Neuron (in vitro differentiated cells): ENCODE measurements around the gene ARL9.

Source experiments
- H2AFZ ChIP-seq: one replicate; pipeline ENCODE4 v1.6.1; 2013; ENCODE audit warnings: low read depth, mild to moderate bottlenecking, inconsistent platforms, low read length, moderate library complexity
- H3K27me3 ChIP-seq: one replicate; pipeline ENCODE4 v1.6.1; 2013; ENCODE audit warnings: low read length; ENCODE audit not compliant: insufficient read depth
- H3K36me3 ChIP-seq: one replicate; pipeline ENCODE4 v1.6.1; 2013; ENCODE audit warnings: low read length; ENCODE audit not compliant: insufficient read depth
- H3K4me1 ChIP-seq: one replicate; pipeline ENCODE4 v1.6.1; 2013; ENCODE audit warnings: low read length; ENCODE audit not compliant: insufficient read depth
- H3K4me3 ChIP-seq: 2 replicates; pipeline ENCODE4 v1.5.1; 2013; ENCODE audit warnings: mild to moderate bottlenecking, low read length, moderate library complexity
- H3K9me3 ChIP-seq: one replicate; pipeline ENCODE4 v1.6.1; 2013; ENCODE audit warnings: low read length

Gene ARL9

GRCh38 chr4:56544573-56545131 is 39.1 kb downstream of the ARL9 start:
- H3K36me3 ChIP-seq: no peaks in the 10 kb centered on the region
- peak overlapping the region; percentile 36 for H3K4me3 ChIP-seq
- H3K9me3 ChIP-seq: no peaks in the 10 kb centered on the region
- H3K27me3 ChIP-seq: peaks cover 5% of the 10 kb centered on the region
- H3K4me1 ChIP-seq: no peaks in the 10 kb centered on the region
- H2AFZ ChIP-seq: peak overlapping the region; percentile 71

- H2AFZ ChIP-seq: no peak overlapping the region
- H3K27me3 ChIP-seq: peaks cover 5% of the 10 kb centered on the region
- H3K9me3 ChIP-seq: no peaks in the 10 kb centered on the region
- H3K36me3 ChIP-seq: no peaks in the 10 kb centered on the region
- no peak overlapping the region for H3K4me3 ChIP-seq
- H3K4me1 ChIP-seq: no peaks in the 10 kb centered on the region
Observed at GRCh38 chr4:56550642-56551041, 45.1 kb downstream of the ARL9 start.

- H3K4me1 ChIP-seq: no peaks in the 10 kb centered on the region
- H3K9me3 ChIP-seq: no peaks in the 10 kb centered on the region
- no peaks in the 10 kb centered on the region for H3K36me3 ChIP-seq
- peaks cover 5% of the 10 kb centered on the region for H3K27me3 ChIP-seq
- H2AFZ ChIP-seq: no peak overlapping the region
- H3K4me3 ChIP-seq: no peak overlapping the region
Observed at GRCh38 chr4:56551516-56551915, 45.9 kb downstream of the ARL9 start.

- Histone ChIP-seq H3K27me3 (peaks cover 5% of the 10 kb centered on the region), H3K36me3 (no peaks in the 10 kb centered on the region), H3K9me3 (no peaks in the 10 kb centered on the region), H3K4me1 (no peaks in the 10 kb centered on the region), H3K4me3 (no peak overlapping the region), H2AFZ (no peak overlapping the region)
Observed at GRCh38 chr4:56552273-56552672, 46.7 kb downstream of the ARL9 start.

- Histone ChIP-seq H2AFZ (no peak overlapping the region), H3K36me3 (no peaks in the 10 kb centered on the region), H3K4me3 (no peak overlapping the region), H3K4me1 (no peaks in the 10 kb centered on the region), H3K9me3 (no peaks in the 10 kb centered on the region), H3K27me3 (no peaks in the 10 kb centered on the region)
Observed at GRCh38 chr4:56570041-56570440, 64.5 kb downstream of the ARL9 start.
